WTC11 (cell line): ENCODE measurements around the gene ZNF326. TPM values are rescaled to one million over a fixed set of nuclear protein-coding genes. Genes with fewer than 3 reads are reported as not detected.

ENCODE experiments used
- ATAC-seq: fragments of 200-7000 bp; cut with Tn5 transposase; 2 replicates; pipeline ENCODE4 v1.10.0; 2021; ENCODE audit warnings: mild to moderate bottlenecking, moderate library complexity
- CTCF ChIA-PET: fragments of 300-600 bp; sonication (Branson Sonifier 250); formaldehyde crosslinking; loops from one replicate; lab custom pipeline; 2021; ENCODE audit warnings: antibody characterized with exemption; lab: Charles Lee
- POLR2A ChIA-PET: fragments of 350-600 bp; sonication (Branson Sonifier 250); formaldehyde crosslinking; loops from one replicate; lab custom pipeline; 2021; ENCODE audit warnings: antibody characterized with exemption; lab: Charles Lee
- DNase-seq: peaks from one replicate; pipeline ENCODE4 v3.0.0; 2021; ENCODE audit warnings: low spot score
- H3K27ac Mint-ChIP-seq: 2 replicates; pipeline ENCODE4 v1.8.0; 2021; ENCODE audit warnings: mixed read lengths
- H3K27me3 Mint-ChIP-seq: 2 replicates; pipeline ENCODE4 v1.8.0; 2021; ENCODE audit warnings: low read depth, mild to moderate bottlenecking, moderate library complexity, mixed read lengths
- H3K36me3 Mint-ChIP-seq: 2 replicates; pipeline ENCODE4 v1.8.0; 2021; ENCODE audit warnings: mixed read lengths
- H3K4me1 Mint-ChIP-seq: 2 replicates; pipeline ENCODE4 v1.8.0; 2022; ENCODE audit warnings: mixed read lengths
- H3K4me3 Mint-ChIP-seq: 2 replicates; pipeline ENCODE4 v1.8.0; 2021; ENCODE audit warnings: mild to moderate bottlenecking, moderate library complexity, mixed read lengths
- H3K9me3 Mint-ChIP-seq: 2 replicates; pipeline ENCODE4 v1.8.0; 2021; ENCODE audit warnings: mixed read lengths
- ATF6 ChIP-seq: sonication (generic); formaldehyde crosslinking; IDR thresholded peaks from 2 replicates; pipeline ENCODE4 v1.8.1; 2023; ENCODE audit warnings: mild to moderate bottlenecking, missing genetic modification reagents
- CDX4 ChIP-seq: fragments of 250-450 bp; sonication (Bioruptor Pico); IDR thresholded peaks from 2 replicates; pipeline ENCODE4 v1.9.0; 2021; ENCODE audit warnings: moderate library complexity, mild to moderate bottlenecking, inconsistent platforms, borderline replicate concordance
- ERG ChIP-seq: fragments of 250-450 bp; sonication (Bioruptor Pico); IDR thresholded peaks from 2 replicates; pipeline ENCODE4 v1.8.0; 2021; ENCODE audit warnings: mild to moderate bottlenecking
- MAX ChIP-seq: sonication (generic); formaldehyde crosslinking; IDR thresholded peaks from 2 replicates; pipeline ENCODE4 v1.8.0; 2022; ENCODE audit warnings: mild to moderate bottlenecking, missing genetic modification reagents
- NFATC4 ChIP-seq: fragments of 250-450 bp; sonication (Bioruptor Pico); IDR thresholded peaks from 2 replicates; pipeline ENCODE4 v1.9.0; 2021; ENCODE audit warnings: mild to moderate bottlenecking
- NFE2L1 ChIP-seq: sonication (generic); formaldehyde crosslinking; IDR thresholded peaks from 2 replicates; pipeline ENCODE4 v1.8.1; 2023; ENCODE audit warnings: missing genetic modification reagents
- NFYB ChIP-seq: sonication (generic); formaldehyde crosslinking; conservative IDR thresholded peaks from 2 replicates; pipeline ENCODE4 v1.8.0; 2022; ENCODE audit warnings: low read depth, missing genetic modification reagents
- STAT6 ChIP-seq: sonication (generic); formaldehyde crosslinking; conservative IDR thresholded peaks from 2 replicates; pipeline ENCODE4 v1.8.1; 2023; ENCODE audit warnings: mild to moderate bottlenecking, low read depth, missing genetic modification reagents, moderate library complexity
- USF2 ChIP-seq: sonication (generic); formaldehyde crosslinking; IDR thresholded peaks from 2 replicates; pipeline ENCODE4 v1.8.1; 2023; ENCODE audit warnings: mild to moderate bottlenecking, missing genetic modification reagents, moderate library complexity
- ZNF121 ChIP-seq: sonication (generic); formaldehyde crosslinking; IDR thresholded peaks from 2 replicates; pipeline ENCODE4 v1.8.0; 2023; ENCODE audit warnings: missing genetic modification reagents
- ZNF396 ChIP-seq: fragments of 250-450 bp; sonication (Bioruptor Pico); IDR thresholded peaks from 2 replicates; pipeline ENCODE4 v1.8.0; 2021; ENCODE audit warnings: mild to moderate bottlenecking, moderate library complexity, borderline replicate concordance
- ZNF671 ChIP-seq: fragments of 250-450 bp; sonication (Bioruptor Pico); IDR thresholded peaks from 2 replicates; pipeline ENCODE4 v1.8.0; 2021; ENCODE audit warnings: mild to moderate bottlenecking
- total RNA-seq: library from RNA; stranded (reverse); gene quantifications from 3 replicates; pipeline ENCODE4 v1.2.3, GENCODE V29; 2021

The ZNF326 gene
- total RNA-seq, 1 experiment from 2014 or later = 32.7 TPM

- Mint-ChIP-seq H3K36me3 (no peaks in the 10 kb centered on the region; the same call in 1 of the 2 replicates), H3K27me3 (no peaks in the 10 kb centered on the region; the same call in 1 of the 2 replicates), H3K4me1 (no peaks in the 10 kb centered on the region), H3K4me3 (no peak overlapping the region), H3K27ac (no peak overlapping the region), H3K9me3 (peaks cover 5% of the 10 kb centered on the region; the same call in 1 of the 2 replicates)
- POLR2A ChIA-PET = no interaction called here
- CTCF ChIA-PET = no interaction called here
- TF ChIP-seq ZNF121 (no peak), ERG (no peak), ZNF671 (no peak)
- ATAC-seq (no peak), DNase-seq (no peak)
These were observed 29.6 kb upstream of the ZNF326 start for GRCh38 chr1:89965193-89965768.

- no peak for DNase-seq
- no peaks in the 10 kb centered on the region for H3K36me3 Mint-ChIP-seq
- no peak for ATAC-seq
- no peaks in the 10 kb centered on the region for H3K4me1 Mint-ChIP-seq
- H3K27me3 Mint-ChIP-seq = no peaks in the 10 kb centered on the region; the same call in 1 of the 2 replicates
- peaks cover 5% of the 10 kb centered on the region; the same call in 1 of the 2 replicates for H3K9me3 Mint-ChIP-seq
- no peak overlapping the region for H3K27ac Mint-ChIP-seq
- no peak for TF ChIP-seq STAT6 (CRISPR knock-in tag)
- POLR2A ChIA-PET = no interaction called here
- no peak overlapping the region for H3K4me3 Mint-ChIP-seq
- CTCF ChIA-PET = no interaction called here
These were observed 28.3 kb upstream of the ZNF326 start for GRCh38 chr1:89966656-89967055.

- ChIA-PET POLR2A (no interaction called here), CTCF (no interaction called here)
- H3K27me3 Mint-ChIP-seq = no peaks in the 10 kb centered on the region; the same call in 1 of the 2 replicates
- no peak for DNase-seq
- no peak overlapping the region for H3K4me3 Mint-ChIP-seq
- TF ChIP-seq NFATC4 (CRISPR knock-in tag) (no peak), ZNF671 (no peak), CDX4 (no peak), ZNF396 (CRISPR knock-in tag) (no peak), NFYB (CRISPR knock-in tag) (no peak), MAX (CRISPR knock-in tag) (no peak), NFE2L1 (CRISPR knock-in tag) (no peak), ATF6 (CRISPR knock-in tag) (no peak), USF2 (CRISPR knock-in tag) (no peak)
- H3K36me3 Mint-ChIP-seq = no peaks in the 10 kb centered on the region
- H3K4me1 Mint-ChIP-seq = no peaks in the 10 kb centered on the region
- H3K9me3 Mint-ChIP-seq = no peaks in the 10 kb centered on the region
- H3K27ac Mint-ChIP-seq = no peak overlapping the region
- no peak for ATAC-seq
These were observed 23.3 kb upstream of the ZNF326 start for GRCh38 chr1:89971600-89971999.
